Measurements from ENCODE around the gene PRKN.
"Not testable (repeated sequence)": the region's sequence is repeated elsewhere in the genome, so short reads cannot be mapped to it uniquely, and the experiment has no call there.

The PRKN gene

GRCh38 chr6:161830866-161831616 is 896.5 kb downstream of the PRKN start:
- Histone ChIP-seq H3K9ac (ENCODE audit: low read depth in 1 of 2, low read length in 2 of 2) (no peak overlapping the region), H3K27ac (ENCODE audit: low read depth, low read length) (no peak overlapping the region), H3K36me3 (ENCODE audit: control insufficient read depth in 1 of 2, insufficient read depth in 2 of 2, low read length in 2 of 2) (no peaks in the 10 kb centered on the region), H3K4me1 (ENCODE audit: control insufficient read depth in 1 of 2, insufficient read depth in 2 of 2, low read length in 2 of 2) (no peaks in the 10 kb centered on the region), H3K27me3 (ENCODE audit: control insufficient read depth in 1 of 2, insufficient read depth in 2 of 2, low read length in 2 of 2) (no peaks in the 10 kb centered on the region), H3K4me3 (ENCODE audit: low read depth in 1 of 2, low read length in 2 of 2) (no peak overlapping the region), H3K9me3 (ENCODE audit: control insufficient read depth in 1 of 2, low read length in 2 of 2) (no peaks in the 10 kb centered on the region)

- no peaks in the 10 kb centered on the region for H3K4me1 ChIP-seq (ENCODE audit: control insufficient read depth in 1 of 2, insufficient read depth in 2 of 2, low read length in 2 of 2)
- no peaks in the 10 kb centered on the region for H3K27me3 ChIP-seq (ENCODE audit: control insufficient read depth in 1 of 2, insufficient read depth in 2 of 2, low read length in 2 of 2)
- no peak overlapping the region for H3K27ac ChIP-seq (ENCODE audit: low read depth, low read length)
- no peak overlapping the region for H3K9ac ChIP-seq (ENCODE audit: low read depth in 1 of 2, low read length in 2 of 2)
- H3K36me3 ChIP-seq (ENCODE audit: control insufficient read depth in 1 of 2, insufficient read depth in 2 of 2, low read length in 2 of 2) = no peaks in the 10 kb centered on the region
- no peak overlapping the region for H3K4me3 ChIP-seq (ENCODE audit: low read depth in 1 of 2, low read length in 2 of 2)
- H3K9me3 ChIP-seq (ENCODE audit: control insufficient read depth in 1 of 2, low read length in 2 of 2) = no peaks in the 10 kb centered on the region
These were observed 898.3 kb downstream of the PRKN start for GRCh38 chr6:161829291-161829729.

- no peak overlapping the region for H3K4me3 ChIP-seq (ENCODE audit: low read depth in 1 of 2, low read length in 2 of 2)
- H3K9me3 ChIP-seq (ENCODE audit: control insufficient read depth in 1 of 2, low read length in 2 of 2) = no peaks in the 10 kb centered on the region
- H3K4me1 ChIP-seq (ENCODE audit: control insufficient read depth in 1 of 2, insufficient read depth in 2 of 2, low read length in 2 of 2) = no peaks in the 10 kb centered on the region
- no peak overlapping the region for H3K27ac ChIP-seq (ENCODE audit: low read depth, low read length)
- no peaks in the 10 kb centered on the region for H3K27me3 ChIP-seq (ENCODE audit: control insufficient read depth in 1 of 2, insufficient read depth in 2 of 2, low read length in 2 of 2)
- no peak overlapping the region for H3K9ac ChIP-seq (ENCODE audit: low read depth in 1 of 2, low read length in 2 of 2)
- no peaks in the 10 kb centered on the region for H3K36me3 ChIP-seq (ENCODE audit: control insufficient read depth in 1 of 2, insufficient read depth in 2 of 2, low read length in 2 of 2)
These were observed 899.2 kb downstream of the PRKN start for GRCh38 chr6:161828355-161828754.

- Histone ChIP-seq H3K4me1 (ENCODE audit: control insufficient read depth in 1 of 2, insufficient read depth in 2 of 2, low read length in 2 of 2) (no peaks in the 10 kb centered on the region), H3K4me3 (ENCODE audit: low read depth in 1 of 2, low read length in 2 of 2) (no peak overlapping the region), H3K27me3 (ENCODE audit: control insufficient read depth in 1 of 2, insufficient read depth in 2 of 2, low read length in 2 of 2) (no peaks in the 10 kb centered on the region), H3K36me3 (ENCODE audit: control insufficient read depth in 1 of 2, insufficient read depth in 2 of 2, low read length in 2 of 2) (no peaks in the 10 kb centered on the region), H3K9me3 (ENCODE audit: control insufficient read depth in 1 of 2, low read length in 2 of 2) (no peaks in the 10 kb centered on the region), H3K9ac (ENCODE audit: low read depth in 1 of 2, low read length in 2 of 2) (no peak overlapping the region), H3K27ac (ENCODE audit: low read depth, low read length) (no peak overlapping the region)
These were observed 901.1 kb downstream of the PRKN start for GRCh38 chr6:161826512-161826911.

GRCh38 chr6:161822204-161822603 is 905.4 kb downstream of the PRKN start:
- not testable (repeated sequence) for H3K9ac ChIP-seq (ENCODE audit: low read depth in 1 of 2, low read length in 2 of 2); H3K9me3 ChIP-seq (ENCODE audit: control insufficient read depth in 1 of 2, low read length in 2 of 2); H3K4me1 ChIP-seq (ENCODE audit: control insufficient read depth in 1 of 2, insufficient read depth in 2 of 2, low read length in 2 of 2); H3K27me3 ChIP-seq (ENCODE audit: control insufficient read depth in 1 of 2, insufficient read depth in 2 of 2, low read length in 2 of 2); H3K27ac ChIP-seq (ENCODE audit: low read depth, low read length); H3K36me3 ChIP-seq (ENCODE audit: control insufficient read depth in 1 of 2, insufficient read depth in 2 of 2, low read length in 2 of 2); H3K4me3 ChIP-seq (ENCODE audit: low read depth in 1 of 2, low read length in 2 of 2)

GRCh38 chr6:161817881-161818280 is 909.7 kb downstream of the PRKN start:
- H3K4me1 ChIP-seq (ENCODE audit: control insufficient read depth in 1 of 2, insufficient read depth in 2 of 2, low read length in 2 of 2) = no peaks in the 10 kb centered on the region
- H3K27me3 ChIP-seq (ENCODE audit: control insufficient read depth in 1 of 2, insufficient read depth in 2 of 2, low read length in 2 of 2) = no peaks in the 10 kb centered on the region
- no peak overlapping the region for H3K9ac ChIP-seq (ENCODE audit: low read depth in 1 of 2, low read length in 2 of 2)
- H3K9me3 ChIP-seq (ENCODE audit: control insufficient read depth in 1 of 2, low read length in 2 of 2) = no peaks in the 10 kb centered on the region
- H3K4me3 ChIP-seq (ENCODE audit: low read depth in 1 of 2, low read length in 2 of 2) = no peak overlapping the region
- no peaks in the 10 kb centered on the region for H3K36me3 ChIP-seq (ENCODE audit: control insufficient read depth in 1 of 2, insufficient read depth in 2 of 2, low read length in 2 of 2)
- H3K27ac ChIP-seq (ENCODE audit: low read depth, low read length) = no peak overlapping the region

GRCh38 chr6:161815965-161816364 is 911.6 kb downstream of the PRKN start:
- no peak overlapping the region for H3K4me3 ChIP-seq (ENCODE audit: low read depth in 1 of 2, low read length in 2 of 2)
- no peaks in the 10 kb centered on the region for H3K9me3 ChIP-seq (ENCODE audit: control insufficient read depth in 1 of 2, low read length in 2 of 2)
- H3K4me1 ChIP-seq (ENCODE audit: control insufficient read depth in 1 of 2, insufficient read depth in 2 of 2, low read length in 2 of 2) = no peaks in the 10 kb centered on the region
- no peak overlapping the region for H3K27ac ChIP-seq (ENCODE audit: low read depth, low read length)
- no peak overlapping the region for H3K9ac ChIP-seq (ENCODE audit: low read depth in 1 of 2, low read length in 2 of 2)
- no peaks in the 10 kb centered on the region for H3K27me3 ChIP-seq (ENCODE audit: control insufficient read depth in 1 of 2, insufficient read depth in 2 of 2, low read length in 2 of 2)
- no peaks in the 10 kb centered on the region for H3K36me3 ChIP-seq (ENCODE audit: control insufficient read depth in 1 of 2, insufficient read depth in 2 of 2, low read length in 2 of 2)

- Histone ChIP-seq H3K27me3 (ENCODE audit: control insufficient read depth in 1 of 2, insufficient read depth in 2 of 2, low read length in 2 of 2) (no peaks in the 10 kb centered on the region), H3K36me3 (ENCODE audit: control insufficient read depth in 1 of 2, insufficient read depth in 2 of 2, low read length in 2 of 2) (no peaks in the 10 kb centered on the region), H3K9me3 (ENCODE audit: control insufficient read depth in 1 of 2, low read length in 2 of 2) (no peaks in the 10 kb centered on the region), H3K4me1 (ENCODE audit: control insufficient read depth in 1 of 2, insufficient read depth in 2 of 2, low read length in 2 of 2) (no peaks in the 10 kb centered on the region), H3K27ac (ENCODE audit: low read depth, low read length) (no peak overlapping the region), H3K4me3 (ENCODE audit: low read depth in 1 of 2, low read length in 2 of 2) (no peak overlapping the region), H3K9ac (ENCODE audit: low read depth in 1 of 2, low read length in 2 of 2) (no peak overlapping the region)
These were observed 914.4 kb downstream of the PRKN start for GRCh38 chr6:161813156-161813555.

- Histone ChIP-seq H3K4me1 (ENCODE audit: control insufficient read depth in 1 of 2, insufficient read depth in 2 of 2, low read length in 2 of 2) (no peaks in the 10 kb centered on the region), H3K27ac (ENCODE audit: low read depth, low read length) (no peak overlapping the region), H3K9ac (ENCODE audit: low read depth in 1 of 2, low read length in 2 of 2) (no peak overlapping the region), H3K4me3 (ENCODE audit: low read depth in 1 of 2, low read length in 2 of 2) (no peak overlapping the region), H3K9me3 (ENCODE audit: control insufficient read depth in 1 of 2, low read length in 2 of 2) (no peaks in the 10 kb centered on the region), H3K27me3 (ENCODE audit: control insufficient read depth in 1 of 2, insufficient read depth in 2 of 2, low read length in 2 of 2) (no peaks in the 10 kb centered on the region), H3K36me3 (ENCODE audit: control insufficient read depth in 1 of 2, insufficient read depth in 2 of 2, low read length in 2 of 2) (no peaks in the 10 kb centered on the region)
These were observed 917.6 kb downstream of the PRKN start for GRCh38 chr6:161809971-161810370.

GRCh38 chr6:161804838-161805237 is 922.7 kb downstream of the PRKN start:
- Histone ChIP-seq H3K9me3 (ENCODE audit: control insufficient read depth in 1 of 2, low read length in 2 of 2) (no peaks in the 10 kb centered on the region), H3K4me3 (ENCODE audit: low read depth in 1 of 2, low read length in 2 of 2) (no peak overlapping the region), H3K9ac (ENCODE audit: low read depth in 1 of 2, low read length in 2 of 2) (no peak overlapping the region), H3K27ac (ENCODE audit: low read depth, low read length) (no peak overlapping the region), H3K4me1 (ENCODE audit: control insufficient read depth in 1 of 2, insufficient read depth in 2 of 2, low read length in 2 of 2) (no peaks in the 10 kb centered on the region), H3K27me3 (ENCODE audit: control insufficient read depth in 1 of 2, insufficient read depth in 2 of 2, low read length in 2 of 2) (no peaks in the 10 kb centered on the region), H3K36me3 (ENCODE audit: control insufficient read depth in 1 of 2, insufficient read depth in 2 of 2, low read length in 2 of 2) (no peaks in the 10 kb centered on the region)
